K562 (cell line): Measurements from ENCODE around the gene USP6. TPM values are rescaled to one million over a fixed set of nuclear protein-coding genes. Genes with fewer than 3 reads are reported as not detected.

ENCODE experiments used
- CEBPZ ChIP-seq: fragments of 150-350 bp; IDR thresholded peaks from 2 replicates; pipeline ENCODE4 v1.6.1; 2014; ENCODE audit warnings: low read depth, mild to moderate bottlenecking, low read length, borderline replicate concordance
- CHD2 ChIP-seq: IDR thresholded peaks from 2 replicates; pipeline ENCODE4 v1.6.1; 2011; ENCODE audit warnings: low read depth, low read length
- CREM ChIP-seq: IDR thresholded peaks from 2 replicates; pipeline ENCODE4 v1.6.1; 2014; ENCODE audit warnings: antibody characterized with exemption, low read depth
- ETS1 ChIP-seq: conservative IDR thresholded peaks from 2 replicates; pipeline ENCODE4 v1.6.1; 2011; ENCODE audit warnings: low read depth, mild to moderate bottlenecking, low read length; ENCODE audit not compliant: control insufficient read depth
- FOXP1 ChIP-seq: sonication (generic); formaldehyde crosslinking; IDR thresholded peaks from 2 replicates; pipeline ENCODE4 v1.8.0; 2022; ENCODE audit warnings: mild to moderate bottlenecking, missing genetic modification reagents
- KDM5B ChIP-seq: fragments of 200-600 bp; sonication (generic); IDR thresholded peaks from 2 replicates; pipeline ENCODE4 v1.6.1; 2012; ENCODE audit warnings: low read depth, mild to moderate bottlenecking, moderate library complexity, low read length, control low read depth, inconsistent platforms; ENCODE audit not compliant: insufficient replicate concordance
- MYC ChIP-seq, 2 experiments: fragments of 250-450 bp in 1 of 2; sonication (Bioruptor Pico) in 1 of 2; IDR thresholded peaks; 2 replicates each; pipeline versions ENCODE4 v1.5.1 to v1.6.1; 2012 to 2021; ENCODE audit warnings: low read depth in 2 of 2, borderline replicate concordance in 1 of 2, improper control_type of control experiment in 1 of 2, low read length in 1 of 2, mild to moderate bottlenecking in 1 of 2, moderate library complexity in 1 of 2
- NR2C1 ChIP-seq, 2 experiments: fragments of 450-650 bp; IDR thresholded peaks; 2 replicates each; pipeline ENCODE4 v1.6.1; 2017; ENCODE audit warnings: mild to moderate bottlenecking in 2 of 2, antibody characterized with exemption in 1 of 2, inconsistent platforms in 1 of 2, missing compliant biosample characterization in 1 of 2, missing genetic modification characterization in 1 of 2
- PCBP2 ChIP-seq: fragments of 200-400 bp; formaldehyde crosslinking; IDR thresholded peaks from 2 replicates; pipeline ENCODE4 v1.6.1; 2018; ENCODE audit warnings: low read length, low read depth, mild to moderate bottlenecking, moderate library complexity; ENCODE audit not compliant: poor library complexity, severe bottlenecking
- POLR2B ChIP-seq: fragments of 450-650 bp; IDR thresholded peaks from 2 replicates; pipeline ENCODE4 v1.6.1; 2018; ENCODE audit warnings: low read depth; ENCODE audit not compliant: partially characterized antibody
- TCF7 ChIP-seq: sonication (generic); IDR thresholded peaks from 2 replicates; pipeline ENCODE4 v1.6.1; 2016; ENCODE audit warnings: antibody characterized with exemption, borderline replicate concordance
- XRCC5 ChIP-seq: fragments of 200-400 bp; formaldehyde crosslinking; IDR thresholded peaks from 2 replicates; pipeline ENCODE4 v1.6.1; 2017; ENCODE audit warnings: low read depth, mild to moderate bottlenecking, low read length
- ZFX ChIP-seq: sonication (generic); formaldehyde crosslinking; IDR thresholded peaks from 2 replicates; pipeline ENCODE4 v1.8.0; 2022; ENCODE audit warnings: mild to moderate bottlenecking, missing genetic modification reagents, moderate library complexity
- ZNF311 ChIP-seq: fragments of 250-450 bp; sonication (Bioruptor Pico); IDR thresholded peaks from 2 replicates; pipeline ENCODE4 v1.4.0; 2020; ENCODE audit warnings: mild to moderate bottlenecking, moderate library complexity
- ZNF639 ChIP-seq, 2 experiments: fragments of 200-800 bp in 1 of 2; sonication (Bioruptor generic) in 1 of 2; sonication (generic) in 1 of 2; formaldehyde crosslinking in 1 of 2; IDR thresholded peaks in 1 of 2; conservative IDR thresholded peaks in 1 of 2; 2 replicates each; pipeline versions ENCODE4 v1.5.0 to v1.6.1; 2016 to 2020; ENCODE audit warnings: missing compliant biosample characterization in 1 of 2, missing genetic modification characterization in 1 of 2, missing genetic modification reagents in 1 of 2
- polyA plus RNA-seq, 8 experiments: library from polyadenylated mRNA; depleted of rRNA in 4 of 8; stranded (reverse) in 5 of 8; unstranded in 3 of 8; fragments of >200 nt; fragmentation: Nextera tagmentation in 2 of 8; fragmentation: Illumina TruSeq in 1 of 8; extraction: Ambion mirVana in 2 of 8; extraction: Trizol in 1 of 8; gene quantifications; 2 replicates each; pipeline versions ENCODE4 v1.2.1 to v1.2.3, GENCODE V29; 2011 to 2014; ENCODE audit warnings: inconsistent platforms in 1 of 8, missing spikeins in 1 of 8
- total RNA-seq, 7 experiments: library from RNA; depleted of rRNA in 6 of 7; stranded (reverse); fragments of >200 nt in 6 of 7; fragmentation: Illumina TruSeq in 2 of 7; extraction: Trizol in 2 of 7; gene quantifications; 2 replicates each; pipeline versions ENCODE4 v1.2.1 to v1.2.3, GENCODE V29; 2011 to 2021; ENCODE audit warnings: low replicate concordance in 1 of 7
- TF ChIP-seq, protein P1 (sequence below), 2 experiments: IDR thresholded peaks; 2 replicates each; pipeline ENCODE4 v1.6.1; 2012; ENCODE audit warnings: improper control_type of control experiment in 2 of 2, low read depth in 2 of 2, low read length in 2 of 2, borderline replicate concordance in 1 of 2

USP6 gene
- total and polyA plus RNA-seq, 9 of the 15 experiments (the other 6 are each of a cell fraction or from before 2014, with no cell fraction given): 0.01 to 0.09 (median 0.04) TPM; not detected in 4

- no peak for TF ChIP-seq NR2C1 (IDR thresholded peaks at IDR 0.05)
- TF ChIP-seq NR2C1 (tag; IDR thresholded peaks at IDR 0.05): peak; percentile 50; the same call in 1 of the 2 replicates
- TF ChIP-seq POLR2B: peak; percentile 54
- peak; percentile 45; the same call in 1 of the 2 replicates for TF ChIP-seq ETS1
- TF ChIP-seq PCBP2: no peak
- no peak for TF ChIP-seq TCF7
- TF ChIP-seq KDM5B: peak; percentile 54
- 0 out of 2 replicates have a peak, but pooled peaks have one; percentile 63 for TF ChIP-seq FOXP1 (CRISPR knock-in tag)
- 0 out of 2 replicates have a peak, but pooled peaks have one; percentile 24 for TF ChIP-seq XRCC5
- TF ChIP-seq CHD2: 0 out of 2 replicates have a peak, but pooled peaks have one; percentile 36
- peak in 1 of 2 experiments; percentile 61; a peak in 2 of 4 replicates for TF ChIP-seq ZNF639 (CRISPR knock-in tag; conservative IDR thresholded peaks at IDR 0.05 in 1 of 2, IDR thresholded peaks at IDR 0.05 in 1 of 2)
- TF ChIP-seq ZFX (CRISPR knock-in tag): peak; percentile 78
- TF ChIP-seq MYC (IDR thresholded peaks at IDR 0.05; ENCODE audit: low read depth, low read length): peak; percentile 84
- TF ChIP-seq MYC (CRISPR knock-in tag; IDR thresholded peaks at IDR 0.05; ENCODE audit: borderline replicate concordance, low read depth): no peak
- TF ChIP-seq, protein P1, sequence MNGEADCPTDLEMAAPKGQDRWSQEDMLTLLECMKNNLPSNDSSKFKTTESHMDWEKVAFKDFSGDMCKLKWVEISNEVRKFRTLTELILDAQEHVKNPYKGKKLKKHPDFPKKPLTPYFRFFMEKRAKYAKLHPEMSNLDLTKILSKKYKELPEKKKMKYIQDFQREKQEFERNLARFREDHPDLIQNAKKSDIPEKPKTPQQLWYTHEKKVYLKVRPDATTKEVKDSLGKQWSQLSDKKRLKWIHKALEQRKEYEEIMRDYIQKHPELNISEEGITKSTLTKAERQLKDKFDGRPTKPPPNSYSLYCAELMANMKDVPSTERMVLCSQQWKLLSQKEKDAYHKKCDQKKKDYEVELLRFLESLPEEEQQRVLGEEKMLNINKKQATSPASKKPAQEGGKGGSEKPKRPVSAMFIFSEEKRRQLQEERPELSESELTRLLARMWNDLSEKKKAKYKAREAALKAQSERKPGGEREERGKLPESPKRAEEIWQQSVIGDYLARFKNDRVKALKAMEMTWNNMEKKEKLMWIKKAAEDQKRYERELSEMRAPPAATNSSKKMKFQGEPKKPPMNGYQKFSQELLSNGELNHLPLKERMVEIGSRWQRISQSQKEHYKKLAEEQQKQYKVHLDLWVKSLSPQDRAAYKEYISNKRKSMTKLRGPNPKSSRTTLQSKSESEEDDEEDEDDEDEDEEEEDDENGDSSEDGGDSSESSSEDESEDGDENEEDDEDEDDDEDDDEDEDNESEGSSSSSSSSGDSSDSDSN (IDR thresholded peaks at IDR 0.05; ENCODE audit: borderline replicate concordance in 1 of 2, low read depth in 2 of 2, low read length in 2 of 2): peak; percentile 72 to 89; a peak in 3 of 4 replicates
- TF ChIP-seq ZNF311 (CRISPR knock-in tag): no peak
- TF ChIP-seq CEBPZ: no peak
- peak; percentile 45 for TF ChIP-seq CREM
These were observed 4.2 kb upstream of the USP6 start, which contains the start of gene ZNF232 (continued) for GRCh38 chr17:5111402-5112204.
